Ecto neural progenitor cell (in vitro differentiated cells): ENCODE measurements around the gene STK24.

ENCODE experiments used
- DNase-seq: peaks from one replicate; pipeline ENCODE4 v3.0.0-alpha.2; 2018; ENCODE audit warnings: low spot score

STK24 gene

GRCh38 chr13:98450539-98451111 lies 126.3 kb downstream of the STK24 start:
- no peak for DNase-seq

GRCh38 chr13:98450026-98450425 lies 126.9 kb downstream of the STK24 start:
- DNase-seq = no peak

GRCh38 chr13:98449273-98449672 lies 127.6 kb downstream of the STK24 start:
- DNase-seq = no peak

- DNase-seq = no peak
Observed at GRCh38 chr13:98448642-98448928, 128.3 kb downstream of the STK24 start.

- DNase-seq = peak; percentile 78
Observed at GRCh38 chr13:98447881-98448641, 128.8 kb downstream of the STK24 start.

GRCh38 chr13:98447130-98447529 lies 129.8 kb downstream of the STK24 start:
- no peak for DNase-seq

- no peak for DNase-seq
Observed at GRCh38 chr13:98446234-98446621, 130.7 kb downstream of the STK24 start.

- peak; percentile 85 for DNase-seq
Observed at GRCh38 chr13:98445340-98446233, 131.3 kb downstream of the STK24 start.

- no peak for DNase-seq
Observed at GRCh38 chr13:98444381-98444780, 132.5 kb downstream of the STK24 start.

- no peak for DNase-seq
Observed at GRCh38 chr13:98443800-98444325, 133.0 kb downstream of the STK24 start.

GRCh38 chr13:98443329-98443728 lies 133.6 kb downstream of the STK24 start:
- no peak for DNase-seq

GRCh38 chr13:98442391-98443230 lies 134.3 kb downstream of the STK24 start:
- no peak for DNase-seq

- DNase-seq = no peak
Observed at GRCh38 chr13:98441056-98441676, 135.7 kb downstream of the STK24 start.

- DNase-seq = no peak
Observed at GRCh38 chr13:98440390-98441055, 136.4 kb downstream of the STK24 start.

- no peak for DNase-seq
Observed at GRCh38 chr13:98439896-98440295, 137.0 kb downstream of the STK24 start.

GRCh38 chr13:98439126-98439828 lies 137.6 kb downstream of the STK24 start:
- DNase-seq = no peak

- DNase-seq = no peak
Observed at GRCh38 chr13:98438246-98439125, 138.4 kb downstream of the STK24 start.

- DNase-seq = no peak
Observed at GRCh38 chr13:98436233-98436910, 140.5 kb downstream of the STK24 start.

GRCh38 chr13:98435376-98435775 lies 141.5 kb downstream of the STK24 start:
- no peak for DNase-seq
